ENCODE measurements around the gene VEGFA.

VEGFA gene

DNA sequence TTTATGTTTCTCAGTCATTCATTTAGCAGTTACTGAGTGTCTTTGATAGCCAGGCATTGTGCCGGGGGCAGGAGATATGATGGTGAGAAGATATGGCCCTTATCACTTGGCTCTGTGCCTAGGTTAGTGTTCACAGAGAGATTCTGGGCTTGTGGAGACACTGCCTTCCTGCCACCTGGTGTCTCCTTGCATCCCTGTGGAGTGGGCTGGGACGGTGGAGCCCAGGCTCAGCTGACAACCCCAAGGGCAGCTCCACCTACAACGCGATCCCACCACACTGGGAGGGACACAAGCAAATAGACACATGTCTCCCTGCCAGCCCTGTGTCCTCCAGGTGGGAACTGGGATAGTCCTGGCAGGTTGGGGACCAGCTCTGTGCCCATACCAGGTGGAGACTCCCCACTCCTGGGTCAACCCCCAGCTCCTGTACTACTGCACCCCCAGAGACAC lies 30.3 kb upstream of the VEGFA start:
- DNase-seq = no peak

- DNase-seq = no peak
Measured at GRCh38 chr6:43740321-43740960, 29.6 kb upstream of the VEGFA start.

GRCh38 chr6:43740961-43741764 lies 28.8 kb upstream of the VEGFA start:
- DNase-seq = no peak

DNA sequence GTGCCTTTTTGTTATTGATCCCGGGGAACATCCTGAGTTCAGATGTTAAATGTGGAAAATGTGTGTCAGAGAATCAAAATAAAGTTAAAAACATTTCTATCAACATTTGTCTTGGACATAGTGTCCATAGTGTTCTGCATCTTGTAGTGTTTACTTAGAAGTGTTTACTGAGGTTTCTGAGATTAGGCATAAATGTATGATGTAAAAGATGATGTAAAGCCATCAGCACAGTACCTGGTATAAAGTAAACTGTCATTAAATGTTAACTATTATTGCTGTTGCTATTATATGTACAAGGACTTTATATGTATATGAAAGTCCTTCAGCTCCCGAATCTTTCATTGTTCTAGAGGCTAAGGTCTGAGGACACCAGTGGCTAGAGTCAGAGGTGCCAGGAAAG lies 28.2 kb upstream of the VEGFA start:
- DNase-seq = no peak

DNA sequence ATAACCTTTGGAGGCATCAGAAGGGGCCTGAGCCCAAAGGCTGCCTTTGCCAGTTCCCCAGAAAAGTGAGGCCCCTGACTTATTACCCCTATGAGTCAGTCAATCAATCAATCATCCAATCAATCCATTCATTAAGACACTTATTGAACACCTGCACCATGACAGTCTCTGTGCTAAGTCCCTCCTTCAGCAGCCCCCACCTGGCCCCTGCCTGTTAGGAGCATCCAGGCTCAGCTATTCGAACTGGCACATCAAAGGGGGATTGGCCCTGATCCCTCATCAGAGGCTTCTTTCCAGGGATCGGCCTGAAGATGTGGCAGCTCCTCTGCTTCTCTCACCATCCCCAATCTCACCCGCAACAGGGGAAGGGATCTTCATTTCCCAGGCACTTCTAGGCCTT lies 27.7 kb upstream of the VEGFA start:
- DNase-seq = no peak

DNA sequence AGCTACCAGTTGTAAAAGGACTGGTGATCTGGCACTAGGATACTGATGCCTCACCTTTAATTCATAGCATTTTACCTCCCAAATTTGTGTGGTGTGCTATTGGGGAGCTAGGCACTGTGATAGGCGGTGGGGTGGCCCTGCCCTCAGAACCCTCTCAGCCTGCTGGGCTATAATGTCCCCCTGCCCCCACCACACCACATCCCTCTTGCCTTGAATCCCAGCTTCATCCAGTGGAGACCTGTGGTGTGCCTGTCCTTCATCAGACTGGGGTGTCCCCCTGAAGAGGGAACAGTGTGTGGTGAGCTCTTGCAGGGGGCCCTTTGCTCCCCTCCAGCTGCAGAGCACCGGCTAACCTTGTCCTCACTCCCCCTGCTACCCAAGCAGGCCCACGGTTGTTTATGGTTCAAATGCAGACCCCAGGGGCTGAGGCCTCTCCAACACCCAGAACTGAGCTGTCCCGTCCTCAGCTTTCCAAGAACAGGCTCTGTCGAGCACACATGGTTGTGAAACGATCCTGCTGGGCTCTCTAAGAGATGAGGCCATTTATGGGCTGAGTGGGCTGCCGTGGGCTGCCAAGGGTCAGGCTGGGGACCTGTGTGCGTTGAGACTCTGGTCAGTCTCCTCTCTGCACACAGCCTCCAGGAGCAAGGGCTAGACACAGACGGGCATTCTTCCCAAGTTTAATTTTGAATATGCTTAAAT lies 26.9 kb upstream of the VEGFA start:
- DNase-seq = no peak

GRCh38 chr6:43743682-43744381 lies 26.2 kb upstream of the VEGFA start:
- no peak for DNase-seq

- DNase-seq = no peak
Measured at GRCh38 chr6:43744491-43744890, 25.5 kb upstream of the VEGFA start.

GRCh38 chr6:43744931-43745727 lies 24.9 kb upstream of the VEGFA start:
- no peak for DNase-seq

DNA sequence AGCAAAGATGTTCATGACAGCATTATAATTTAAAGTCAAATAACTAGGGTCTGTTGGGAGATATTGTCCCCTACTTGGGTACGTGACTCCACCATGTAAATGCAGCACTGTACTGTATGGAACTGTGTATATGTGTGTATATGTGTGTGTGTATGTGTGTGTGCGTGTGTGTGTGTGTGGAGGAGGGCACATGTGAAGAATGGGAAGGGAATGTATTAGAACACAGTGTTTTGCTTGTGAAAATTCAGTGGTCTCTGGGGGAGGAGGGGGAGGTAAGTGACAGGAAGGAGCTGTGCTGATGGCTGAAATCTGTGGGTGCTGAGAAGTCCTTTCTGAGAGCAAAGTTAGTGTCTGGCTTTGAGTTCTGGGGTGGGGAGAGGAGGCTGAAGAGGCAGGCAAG lies 23.9 kb upstream of the VEGFA start:
- no peak for DNase-seq

- no peak for DNase-seq
Measured at GRCh38 chr6:43746613-43747102, 23.4 kb upstream of the VEGFA start.

DNA sequence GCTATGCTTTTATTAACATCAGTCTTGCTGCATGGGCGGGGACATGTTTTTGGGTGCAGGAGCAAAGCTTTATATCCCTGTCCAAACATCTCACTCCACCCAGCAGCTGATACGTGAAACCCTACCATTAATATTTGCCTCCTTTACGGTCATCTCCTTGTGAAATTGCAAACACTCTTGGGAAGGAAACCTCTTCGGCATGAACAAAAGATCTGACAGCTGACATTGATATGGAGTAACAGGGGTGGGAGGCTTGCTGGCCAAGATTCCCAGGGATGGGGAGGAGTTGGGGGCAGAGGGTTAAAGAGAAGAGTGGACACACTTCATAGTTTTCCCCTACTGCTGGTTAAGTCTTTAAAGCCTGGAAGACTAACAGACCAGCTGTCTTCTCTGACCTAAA lies 22.2 kb upstream of the VEGFA start:
- DNase-seq = no peak

DNA sequence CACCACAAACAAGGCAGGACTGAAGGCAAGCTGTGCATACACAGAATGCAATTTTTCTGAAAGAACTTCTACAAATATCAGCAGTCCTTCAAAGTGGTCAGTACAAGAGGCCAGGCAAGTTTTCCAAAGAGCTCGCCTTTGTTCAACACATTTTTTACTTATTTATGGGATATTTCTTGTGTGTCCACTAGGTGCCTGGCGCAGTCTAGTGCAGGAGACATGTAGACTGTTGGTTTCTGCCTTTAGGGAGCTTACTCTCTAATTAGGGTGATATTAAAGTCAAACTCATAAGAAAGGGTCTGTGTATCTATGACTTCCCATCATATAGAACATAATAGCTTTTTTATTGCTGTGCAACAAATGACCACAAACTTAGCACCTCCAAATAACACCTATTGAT lies 21.2 kb upstream of the VEGFA start:
- no peak for DNase-seq

DNA sequence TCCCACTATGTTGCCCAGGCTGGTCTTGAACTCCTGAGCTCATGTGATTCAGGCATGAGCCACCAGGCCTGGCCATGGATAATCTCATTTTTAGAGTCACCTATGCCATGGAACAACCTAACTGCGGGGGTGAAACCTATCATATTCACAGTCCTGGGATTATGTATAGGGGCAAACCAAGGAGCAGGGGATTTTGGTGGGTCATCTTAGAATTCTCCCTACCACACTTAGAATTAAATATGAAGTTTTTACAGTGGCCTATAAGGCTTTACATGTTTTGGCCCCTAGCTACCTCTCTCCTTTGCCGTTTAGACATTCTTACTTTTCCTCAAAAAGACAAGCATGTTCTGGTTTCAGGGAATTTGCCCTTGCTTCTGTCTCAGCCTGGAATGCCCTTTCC lies 20.6 kb upstream of the VEGFA start:
- no peak for DNase-seq

- DNase-seq = no peak
Measured at GRCh38 chr6:43750622-43751021, 19.4 kb upstream of the VEGFA start.

DNA sequence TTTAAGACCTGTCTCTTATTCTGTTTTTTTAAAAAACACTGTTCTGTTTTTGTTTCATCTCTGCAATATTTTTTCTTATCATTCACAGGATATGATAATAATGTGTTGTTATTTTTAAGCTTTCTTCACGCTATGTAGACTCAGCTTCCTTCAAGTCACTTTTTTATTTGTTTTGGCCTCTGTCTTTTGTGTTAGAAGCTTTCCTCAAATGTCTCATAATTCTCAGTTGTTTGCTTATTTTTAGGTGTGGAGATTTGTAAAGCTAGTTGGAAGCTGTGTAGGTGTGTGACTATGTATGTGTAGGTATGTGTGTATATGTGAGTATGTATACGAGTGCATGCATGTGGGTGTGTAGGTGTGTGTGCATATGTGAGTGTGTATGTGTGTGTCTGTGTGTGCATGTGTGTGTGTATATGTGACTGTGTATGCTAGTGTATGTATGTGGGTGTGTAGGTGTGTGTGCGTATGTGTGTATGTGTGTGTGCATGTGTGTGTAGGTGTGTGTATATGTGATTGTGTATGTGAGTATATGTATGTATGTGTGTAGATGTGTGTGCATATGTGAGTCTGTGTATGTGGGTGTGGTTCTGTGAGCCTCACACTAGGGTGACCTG lies 16.3 kb upstream of the VEGFA start:
- no peak for DNase-seq

- no peak for DNase-seq
Measured at GRCh38 chr6:43757966-43758616, 11.9 kb upstream of the VEGFA start.

GRCh38 chr6:43758617-43759050 lies 11.4 kb upstream of the VEGFA start:
- no peak for DNase-seq

GRCh38 chr6:43759136-43759906 lies 10.7 kb upstream of the VEGFA start:
- DNase-seq = no peak

DNA sequence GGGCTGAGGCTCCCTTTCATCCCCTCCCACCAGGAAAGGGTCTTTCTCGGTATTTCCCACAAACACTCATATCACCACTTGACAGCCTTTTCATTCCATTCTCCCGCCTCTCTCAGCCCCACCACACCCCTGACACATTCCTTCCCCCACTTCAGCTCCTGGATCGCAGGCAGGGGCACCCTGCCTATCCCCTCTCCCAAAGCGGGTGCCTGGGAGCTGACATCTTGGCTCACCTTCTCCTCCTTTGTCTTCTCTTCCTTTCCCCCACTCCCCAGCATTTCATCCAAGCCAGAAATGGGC lies 10.2 kb upstream of the VEGFA start:
- no peak for DNase-seq
